ENCODE results near the gene ZNF316.

DNA sequence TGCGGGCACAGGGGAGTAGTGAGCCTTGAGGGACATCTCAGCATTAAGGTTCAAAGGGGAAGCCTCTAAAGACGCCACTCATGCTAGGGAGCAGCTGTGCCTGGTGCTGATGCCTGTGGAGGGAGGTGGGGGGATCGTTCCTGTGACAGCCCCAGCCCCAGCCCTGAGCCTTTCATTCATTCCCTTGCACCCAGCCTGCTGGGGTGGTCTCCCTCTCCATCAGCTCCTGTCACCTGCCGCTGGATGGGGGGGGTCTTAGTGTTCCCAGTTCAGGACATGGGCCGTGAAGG is 11.6 kb downstream of the ZNF316 start:
- TF ChIP-seq CTCF (conservative IDR thresholded peaks at IDR 0.05 in 1 of 2, IDR thresholded peaks at IDR 0.05 in 1 of 2; ENCODE audit: low read depth in 1 of 2, low read length in 2 of 2) (no peak), EZH2 (IDR thresholded peaks at IDR 0.05; ENCODE audit: low read length, missing control alignments) (no peak)

All from fibroblast of lung (primary cell).